ENCODE results near the gene GSG1L.

DNA sequence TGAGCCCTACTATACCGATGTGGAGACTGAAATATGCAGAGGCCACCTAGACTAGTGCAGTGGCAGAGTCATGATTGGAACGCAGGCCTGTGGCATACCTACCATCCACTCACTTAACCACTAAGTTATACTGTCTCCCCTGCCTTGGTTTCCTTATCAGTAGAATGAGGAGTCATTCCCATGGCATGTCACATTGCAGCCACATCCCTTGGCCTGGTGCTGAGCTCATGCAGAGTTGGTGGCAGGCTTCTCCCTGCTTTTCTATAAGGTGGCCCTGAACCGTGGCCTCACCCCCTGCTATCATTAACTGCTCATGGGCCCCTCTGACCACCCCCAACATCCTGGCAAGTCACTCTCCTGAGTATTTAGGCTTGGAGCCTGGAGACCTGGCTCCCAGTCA, 301.1 kb downstream of the GSG1L start:
- TF ChIP-seq, protein P1, sequence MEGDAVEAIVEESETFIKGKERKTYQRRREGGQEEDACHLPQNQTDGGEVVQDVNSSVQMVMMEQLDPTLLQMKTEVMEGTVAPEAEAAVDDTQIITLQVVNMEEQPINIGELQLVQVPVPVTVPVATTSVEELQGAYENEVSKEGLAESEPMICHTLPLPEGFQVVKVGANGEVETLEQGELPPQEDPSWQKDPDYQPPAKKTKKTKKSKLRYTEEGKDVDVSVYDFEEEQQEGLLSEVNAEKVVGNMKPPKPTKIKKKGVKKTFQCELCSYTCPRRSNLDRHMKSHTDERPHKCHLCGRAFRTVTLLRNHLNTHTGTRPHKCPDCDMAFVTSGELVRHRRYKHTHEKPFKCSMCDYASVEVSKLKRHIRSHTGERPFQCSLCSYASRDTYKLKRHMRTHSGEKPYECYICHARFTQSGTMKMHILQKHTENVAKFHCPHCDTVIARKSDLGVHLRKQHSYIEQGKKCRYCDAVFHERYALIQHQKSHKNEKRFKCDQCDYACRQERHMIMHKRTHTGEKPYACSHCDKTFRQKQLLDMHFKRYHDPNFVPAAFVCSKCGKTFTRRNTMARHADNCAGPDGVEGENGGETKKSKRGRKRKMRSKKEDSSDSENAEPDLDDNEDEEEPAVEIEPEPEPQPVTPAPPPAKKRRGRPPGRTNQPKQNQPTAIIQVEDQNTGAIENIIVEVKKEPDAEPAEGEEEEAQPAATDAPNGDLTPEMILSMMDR (IDR thresholded peaks at IDR 0.05; ENCODE audit: poor library complexity) = no peak
- TF ChIP-seq EZH2 (IDR thresholded peaks at IDR 0.05; ENCODE audit: borderline replicate concordance) = no peak
